ENCODE results near the gene PACSIN3.

Gene PACSIN3

GRCh38 chr11:47216121-47216798, 30.0 kb upstream of the PACSIN3 start:
- Histone ChIP-seq H3K27me3 (ENCODE audit: insufficient read depth, low read length) (no peaks in the 10 kb centered on the region), H3K9me2 (ENCODE audit: low read depth, low read length) (no peaks in the 10 kb centered on the region), H3K9ac (ENCODE audit: low read length) (peak overlapping the region; percentile 91), H3K9me3 (ENCODE audit: low read length) (no peaks in the 10 kb centered on the region), H4K20me1 (ENCODE audit: insufficient read depth, low read length) (no peaks in the 10 kb centered on the region), H3F3A (ENCODE audit: insufficient read depth, low read length) (no peaks in the 10 kb centered on the region), H3K4me3 (ENCODE audit: low read depth, low read length, poor library complexity, severe bottlenecking) (peak overlapping the region; percentile 74), H3K4me2 (ENCODE audit: low read length) (peak overlapping the region; percentile 86), H3K79me2 (ENCODE audit: insufficient read depth, low read length) (no peaks in the 10 kb centered on the region), H3K4me1 (ENCODE audit: insufficient read depth, low read length, severe bottlenecking) (peaks cover 48% of the 10 kb centered on the region), H2AFZ (ENCODE audit: low read length) (no peak overlapping the region), H3K36me3 (ENCODE audit: insufficient read depth, low read length) (peaks cover 19% of the 10 kb centered on the region), H3K27ac (ENCODE audit: low read depth, low read length, poor library complexity, severe bottlenecking) (peak overlapping the region; percentile 94)
- TF ChIP-seq CTCF (IDR thresholded peaks at IDR 0.05; ENCODE audit: low read length) (peak; percentile 40), EZH2 (IDR thresholded peaks at IDR 0.05; ENCODE audit: borderline replicate concordance, low read length) (no peak)

GRCh38 chr11:47215366-47215910, 29.2 kb upstream of the PACSIN3 start:
- Histone ChIP-seq H3K79me2 (ENCODE audit: insufficient read depth, low read length) (no peaks in the 10 kb centered on the region), H3K4me3 (ENCODE audit: low read depth, low read length, poor library complexity, severe bottlenecking) (peak overlapping the region; percentile 74), H3K27ac (ENCODE audit: low read depth, low read length, poor library complexity, severe bottlenecking) (peak overlapping the region; percentile 94), H3F3A (ENCODE audit: insufficient read depth, low read length) (no peaks in the 10 kb centered on the region), H3K4me2 (ENCODE audit: low read length) (peak overlapping the region; percentile 86), H3K36me3 (ENCODE audit: insufficient read depth, low read length) (peaks cover 15% of the 10 kb centered on the region), H3K4me1 (ENCODE audit: insufficient read depth, low read length, severe bottlenecking) (peaks cover 48% of the 10 kb centered on the region), H3K9me2 (ENCODE audit: low read depth, low read length) (no peaks in the 10 kb centered on the region), H3K9ac (ENCODE audit: low read length) (peak overlapping the region; percentile 91), H2AFZ (ENCODE audit: low read length) (no peak overlapping the region), H4K20me1 (ENCODE audit: insufficient read depth, low read length) (no peaks in the 10 kb centered on the region), H3K27me3 (ENCODE audit: insufficient read depth, low read length) (no peaks in the 10 kb centered on the region), H3K9me3 (ENCODE audit: low read length) (no peaks in the 10 kb centered on the region)
- TF ChIP-seq CTCF (IDR thresholded peaks at IDR 0.05; ENCODE audit: low read length) (no peak), EZH2 (IDR thresholded peaks at IDR 0.05; ENCODE audit: borderline replicate concordance, low read length) (no peak)

DNA sequence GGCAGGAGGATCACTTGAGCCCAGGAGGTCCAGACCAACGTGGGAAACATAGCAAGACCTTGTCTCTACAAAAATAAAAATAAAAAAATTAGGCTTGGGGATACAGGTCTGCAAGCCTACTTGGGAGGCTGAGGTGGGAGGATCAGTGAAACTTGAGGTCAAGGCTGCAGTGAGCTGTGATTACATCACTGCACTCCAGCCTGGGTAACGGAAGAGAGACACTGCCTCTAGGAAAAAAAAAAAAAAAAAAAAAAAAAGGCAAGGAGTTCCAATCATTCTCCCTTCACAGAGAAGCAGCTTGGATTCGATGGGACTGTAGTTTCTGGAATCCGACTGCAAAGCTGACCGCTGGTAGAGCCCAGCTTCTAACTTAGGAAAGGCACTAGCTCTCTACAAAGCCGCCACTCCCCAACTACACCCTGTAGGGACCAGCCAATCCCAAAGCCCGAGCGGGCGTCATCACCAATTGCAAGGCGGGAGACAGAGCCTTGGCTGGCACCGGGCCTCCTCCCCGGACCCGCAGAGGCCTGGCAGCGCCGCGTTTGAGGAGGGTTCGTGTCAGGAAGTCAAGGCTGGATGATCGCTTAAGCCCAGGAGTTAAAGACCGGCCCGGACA, 27.8 kb upstream of the PACSIN3 start:
- Histone ChIP-seq H3K4me3 (ENCODE audit: low read depth, low read length, poor library complexity, severe bottlenecking) (peak overlapping the region; percentile 74), H3F3A (ENCODE audit: insufficient read depth, low read length) (no peaks in the 10 kb centered on the region), H3K4me2 (ENCODE audit: low read length) (peak overlapping the region; percentile 86), H3K27ac (ENCODE audit: low read depth, low read length, poor library complexity, severe bottlenecking) (peak overlapping the region; percentile 51), H4K20me1 (ENCODE audit: insufficient read depth, low read length) (no peaks in the 10 kb centered on the region), H3K9me3 (ENCODE audit: low read length) (no peaks in the 10 kb centered on the region), H3K79me2 (ENCODE audit: insufficient read depth, low read length) (no peaks in the 10 kb centered on the region), H2AFZ (ENCODE audit: low read length) (no peak overlapping the region), H3K9ac (ENCODE audit: low read length) (peak overlapping the region; percentile 51), H3K27me3 (ENCODE audit: insufficient read depth, low read length) (no peaks in the 10 kb centered on the region), H3K36me3 (ENCODE audit: insufficient read depth, low read length) (peaks cover 3% of the 10 kb centered on the region; the same call in 1 of the 2 replicates), H3K4me1 (ENCODE audit: insufficient read depth, low read length, severe bottlenecking) (peaks cover 43% of the 10 kb centered on the region), H3K9me2 (ENCODE audit: low read depth, low read length) (no peaks in the 10 kb centered on the region)
- TF ChIP-seq CTCF (IDR thresholded peaks at IDR 0.05; ENCODE audit: low read length) (no peak), EZH2 (IDR thresholded peaks at IDR 0.05; ENCODE audit: borderline replicate concordance, low read length) (no peak)

Measured in OCI-LY1 (cell line).